ENCODE data around the gene HRH1. TPM values are rescaled to one million over a fixed set of nuclear protein-coding genes. Genes with fewer than 3 reads are reported as not detected.
"Not testable (repeated sequence)": the region's sequence is repeated elsewhere in the genome, so short reads cannot be mapped to it uniquely, and the experiment has no call there.

HRH1 gene, protein sequence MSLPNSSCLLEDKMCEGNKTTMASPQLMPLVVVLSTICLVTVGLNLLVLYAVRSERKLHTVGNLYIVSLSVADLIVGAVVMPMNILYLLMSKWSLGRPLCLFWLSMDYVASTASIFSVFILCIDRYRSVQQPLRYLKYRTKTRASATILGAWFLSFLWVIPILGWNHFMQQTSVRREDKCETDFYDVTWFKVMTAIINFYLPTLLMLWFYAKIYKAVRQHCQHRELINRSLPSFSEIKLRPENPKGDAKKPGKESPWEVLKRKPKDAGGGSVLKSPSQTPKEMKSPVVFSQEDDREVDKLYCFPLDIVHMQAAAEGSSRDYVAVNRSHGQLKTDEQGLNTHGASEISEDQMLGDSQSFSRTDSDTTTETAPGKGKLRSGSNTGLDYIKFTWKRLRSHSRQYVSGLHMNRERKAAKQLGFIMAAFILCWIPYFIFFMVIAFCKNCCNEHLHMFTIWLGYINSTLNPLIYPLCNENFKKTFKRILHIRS
- total RNA-seq = under 1 TPM in 4 of 6 experiments, not detected in 2; 0.14 to 0.66 (median 0.41) TPM
- long read RNA-seq = 0 reads

DNA sequence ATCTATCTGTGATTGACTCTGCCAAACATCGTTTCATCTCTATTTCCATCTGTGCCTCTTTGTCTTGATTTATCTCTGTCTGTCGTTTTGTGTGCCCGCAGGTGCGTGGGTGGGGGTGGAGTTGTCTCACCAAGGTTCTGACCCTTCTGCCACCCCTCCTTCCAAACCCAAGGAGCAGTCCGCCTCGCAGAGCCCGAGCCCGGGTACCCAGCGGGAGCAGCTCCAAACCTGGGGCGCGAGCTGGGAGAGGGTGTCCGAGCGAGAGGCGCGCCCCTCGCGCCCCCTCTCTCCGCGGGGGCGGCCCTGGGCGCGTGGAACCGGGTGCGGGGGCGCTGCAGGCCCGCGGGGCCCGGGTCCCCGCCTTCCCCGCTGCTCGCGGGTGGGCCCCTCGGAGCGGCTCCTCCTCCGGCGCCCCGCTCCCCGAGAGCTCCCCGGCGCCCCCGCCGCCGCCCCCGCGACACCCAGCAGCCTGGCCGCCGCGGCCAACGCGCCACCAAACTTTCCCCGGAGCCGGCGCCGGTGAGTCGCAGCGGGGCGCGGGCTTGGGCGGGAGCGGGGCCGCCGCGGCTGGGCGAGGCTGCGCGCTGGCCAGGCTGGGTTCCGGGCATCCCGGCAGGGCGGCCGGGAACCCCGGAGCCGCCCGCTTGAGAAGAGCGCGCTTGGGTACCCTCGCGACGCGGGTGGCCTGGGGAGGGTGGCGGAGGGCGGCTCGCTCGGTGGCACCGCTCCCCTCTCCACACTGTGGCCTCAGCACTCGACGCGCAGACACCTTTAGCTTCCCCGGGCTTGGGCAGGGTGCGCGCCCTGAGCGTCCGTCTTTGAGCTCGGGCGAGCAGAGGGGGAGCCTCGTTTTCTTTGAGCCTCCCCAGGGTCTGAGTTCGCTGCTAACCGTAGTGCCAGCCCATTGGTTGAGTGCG lies at the start of gene HRH1:
HRH1 (plus strand) TSS at position 458 of the 917 bp plus-strand sequence. CDS start 104,545 bp downstream, outside the sequence.
- Histone ChIP-seq H3K27ac (no peak within 1 kb of the TSS), H3K27me3 (peaks cover 0 to 14% of the 10 kb centered on the region in 2 donors), H3K4me3 (peak within 1 kb of the TSS in 1 of 3 donors; percentile 27), H3K9me3 (no peaks in the 10 kb centered on the region), H3K36me3 (no peaks in the 10 kb centered on the region), H3K4me1 (peaks cover 0 to 5% (median 0%) of the 10 kb centered on the region in 4 donors)
- ATAC-seq = peak in 3 of 4 donors; percentile 13 to 44 (median 26)
- 1% methylated on average over 8 of the region's 98 CpGs for WGBS (ENCODE audit: insufficient coverage, low coverage, low lambda C conversion rate, missing lambda C conversion rate)
- TF ChIP-seq POLR2A (IDR thresholded peaks at IDR 0.05) = no peak
- TF ChIP-seq, protein P1, sequence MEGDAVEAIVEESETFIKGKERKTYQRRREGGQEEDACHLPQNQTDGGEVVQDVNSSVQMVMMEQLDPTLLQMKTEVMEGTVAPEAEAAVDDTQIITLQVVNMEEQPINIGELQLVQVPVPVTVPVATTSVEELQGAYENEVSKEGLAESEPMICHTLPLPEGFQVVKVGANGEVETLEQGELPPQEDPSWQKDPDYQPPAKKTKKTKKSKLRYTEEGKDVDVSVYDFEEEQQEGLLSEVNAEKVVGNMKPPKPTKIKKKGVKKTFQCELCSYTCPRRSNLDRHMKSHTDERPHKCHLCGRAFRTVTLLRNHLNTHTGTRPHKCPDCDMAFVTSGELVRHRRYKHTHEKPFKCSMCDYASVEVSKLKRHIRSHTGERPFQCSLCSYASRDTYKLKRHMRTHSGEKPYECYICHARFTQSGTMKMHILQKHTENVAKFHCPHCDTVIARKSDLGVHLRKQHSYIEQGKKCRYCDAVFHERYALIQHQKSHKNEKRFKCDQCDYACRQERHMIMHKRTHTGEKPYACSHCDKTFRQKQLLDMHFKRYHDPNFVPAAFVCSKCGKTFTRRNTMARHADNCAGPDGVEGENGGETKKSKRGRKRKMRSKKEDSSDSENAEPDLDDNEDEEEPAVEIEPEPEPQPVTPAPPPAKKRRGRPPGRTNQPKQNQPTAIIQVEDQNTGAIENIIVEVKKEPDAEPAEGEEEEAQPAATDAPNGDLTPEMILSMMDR (IDR thresholded peaks at IDR 0.05) = no peak
- intact Hi-C loops (cut with DNase I) = no loop called here
- no peak for DNase-seq

DNA sequence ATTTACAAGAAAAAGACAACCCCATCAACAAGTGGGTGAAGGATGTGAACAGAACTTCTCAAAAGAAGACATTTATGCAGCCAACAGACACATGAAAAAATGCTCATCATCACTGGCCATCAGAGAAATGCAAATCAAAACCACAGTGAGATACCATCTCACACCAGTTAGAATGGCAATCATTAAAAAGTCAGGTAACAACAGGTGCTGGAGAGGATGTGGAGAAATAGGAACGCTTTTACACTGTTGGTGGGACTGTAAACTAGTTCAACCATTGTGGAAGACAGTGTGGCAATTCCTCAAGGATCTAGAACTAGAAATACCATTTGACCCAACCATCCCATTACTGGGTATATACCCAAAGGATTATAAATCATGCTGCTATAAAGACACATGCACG lies 41.0 kb upstream of the HRH1 start:
- ATAC-seq; DNase-seq; H3K36me3 ChIP-seq; intact Hi-C loops (cut with DNase I); H3K4me1 ChIP-seq; H3K4me3 ChIP-seq; H3K27me3 ChIP-seq; H3K27ac ChIP-seq; H3K9me3 ChIP-seq: not testable (repeated sequence)
- WGBS (ENCODE audit: insufficient coverage, low coverage, low lambda C conversion rate, missing lambda C conversion rate) = no CpG with 5 or more reads among the region's 2 CpGs

DNA sequence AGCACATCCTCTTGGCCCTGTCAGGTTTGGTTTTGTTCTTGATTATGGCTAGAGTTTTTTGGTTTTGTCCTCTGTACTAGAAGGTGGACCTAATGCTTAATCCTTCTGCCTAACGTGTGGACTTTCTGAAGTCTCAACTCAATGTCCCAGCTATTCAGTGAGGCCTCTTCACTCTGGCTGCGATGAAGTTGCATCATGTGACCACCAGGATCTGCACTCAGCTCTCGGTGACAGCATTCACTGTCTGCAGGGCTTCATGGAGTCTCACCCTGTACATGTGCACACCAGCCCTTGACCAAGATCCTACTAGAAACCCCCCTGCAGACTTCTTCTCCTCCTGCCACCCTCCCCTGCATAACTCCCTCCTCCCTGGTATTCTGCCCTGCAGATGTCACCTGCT lies 38.7 kb upstream of the HRH1 start:
- 62% methylated on average over 3 of the region's 3 CpGs for WGBS (ENCODE audit: insufficient coverage, low coverage, low lambda C conversion rate, missing lambda C conversion rate)
- no peaks in the 10 kb centered on the region for H3K4me1 ChIP-seq
- no peak overlapping the region for H3K4me3 ChIP-seq
- TF ChIP-seq POLR2A (IDR thresholded peaks at IDR 0.05) = no peak
- TF ChIP-seq, protein P1 (IDR thresholded peaks at IDR 0.05) = no peak
- no peaks in the 10 kb centered on the region for H3K9me3 ChIP-seq
- ATAC-seq = no peak
- H3K36me3 ChIP-seq = no peaks in the 10 kb centered on the region
- no peak for DNase-seq
- no peaks in the 10 kb centered on the region for H3K27me3 ChIP-seq
- no peak overlapping the region for H3K27ac ChIP-seq
- intact Hi-C loops (cut with DNase I) = no loop called here

DNA sequence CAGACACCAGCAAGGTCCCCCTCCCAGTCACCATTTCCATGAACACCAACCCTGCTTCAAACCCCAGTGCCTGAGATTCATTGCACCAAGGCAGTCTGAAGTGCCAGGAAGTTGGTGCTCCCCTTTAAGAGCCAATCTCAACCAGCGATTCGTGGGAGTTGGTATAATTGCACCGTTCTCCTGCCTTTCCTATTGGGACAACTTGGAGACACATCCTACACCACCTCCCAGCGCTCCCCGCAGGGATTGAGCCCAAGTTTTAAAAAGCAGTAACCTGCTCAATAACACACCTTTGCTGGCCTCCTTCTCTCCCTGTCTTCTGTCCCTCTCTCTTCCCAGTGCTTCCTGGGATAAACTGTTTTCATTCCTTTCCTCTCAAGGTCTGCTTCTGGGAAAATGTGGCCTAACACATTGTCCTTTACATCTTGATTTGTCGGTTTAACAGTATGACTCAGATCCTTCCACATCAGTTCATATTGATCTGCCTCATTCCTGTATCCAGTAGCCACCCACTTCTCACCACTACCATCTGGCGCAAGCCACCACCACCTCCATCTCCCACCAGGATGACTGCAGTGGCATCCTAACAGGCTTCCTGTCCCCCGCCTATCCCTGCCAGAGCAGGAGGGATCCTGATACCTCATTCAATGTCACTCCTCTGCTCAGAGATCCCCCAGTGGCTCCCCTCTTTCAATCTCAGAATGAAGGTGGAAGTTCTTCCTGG lies 37.8 kb upstream of the HRH1 start:
- TF ChIP-seq, protein P1 (IDR thresholded peaks at IDR 0.05) = no peak
- TF ChIP-seq POLR2A (IDR thresholded peaks at IDR 0.05) = no peak
- intact Hi-C loops (cut with DNase I) = no loop called here
- H3K27me3 ChIP-seq = no peaks in the 10 kb centered on the region

More for the DNA sequence above, 37.8 kb upstream of the HRH1 start:
- ATAC-seq (no peak), DNase-seq (no peak)
- H3K4me1 ChIP-seq = no peaks in the 10 kb centered on the region
- WGBS (ENCODE audit: insufficient coverage, low coverage, low lambda C conversion rate, missing lambda C conversion rate) = 64% methylated on average over 8 of the region's 8 CpGs
- no peaks in the 10 kb centered on the region for H3K36me3 ChIP-seq
- H3K9me3 ChIP-seq = no peaks in the 10 kb centered on the region
- no peak overlapping the region for H3K4me3 ChIP-seq
- H3K27ac ChIP-seq = no peak overlapping the region
